ENCODE data around the gene BOD1L2.

DNA sequence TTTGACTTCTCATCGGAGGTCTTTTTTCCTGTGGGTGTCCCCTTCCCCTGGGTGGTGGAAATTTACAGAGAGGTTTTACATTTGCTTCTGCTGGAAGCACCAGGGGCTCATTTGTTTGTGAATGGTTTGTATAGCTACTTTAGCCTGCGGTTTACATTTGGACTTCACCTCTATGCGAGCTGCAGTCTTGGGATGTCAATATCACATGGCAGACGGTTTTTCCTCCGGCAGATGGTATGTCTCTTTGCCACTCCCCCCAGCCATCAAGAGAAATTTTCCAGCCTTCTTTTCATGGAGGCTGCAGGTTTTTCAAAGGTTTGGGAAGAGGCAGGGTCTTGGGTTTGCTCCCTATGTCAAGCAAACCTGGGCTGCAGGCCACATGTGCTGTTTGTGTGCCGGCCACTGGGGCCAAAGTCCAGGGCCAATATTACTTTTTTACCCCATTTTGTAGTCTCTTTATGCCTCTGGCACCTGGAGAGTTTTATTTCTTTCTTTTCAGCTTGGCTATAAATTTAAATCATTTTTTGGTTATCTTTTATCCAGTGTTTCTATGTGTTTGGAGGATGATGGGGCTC lies 23.9 kb upstream of the BOD1L2 start:
- no peak for TF ChIP-seq POLR2AphosphoS5 (IDR thresholded peaks at IDR 0.05; ENCODE audit: low read depth, low read length)
- TF ChIP-seq POLR2A (IDR thresholded peaks at IDR 0.05; ENCODE audit: low read depth, low read length) = no peak

Data from GM12892 (cell line).